K562 (cell line): Measurements from ENCODE around the gene RPL9.

Experiments
- ATF3 ChIP-seq, 2 experiments: fragments of 450-650 bp in 1 of 2; sonication (generic) in 1 of 2; formaldehyde crosslinking in 1 of 2; IDR thresholded peaks in 1 of 2; conservative IDR thresholded peaks in 1 of 2; 2 replicates each; pipeline versions ENCODE4 v1.6.1 to v1.8.1; 2016 to 2023; ENCODE audit warnings: mild to moderate bottlenecking in 2 of 2, moderate library complexity in 2 of 2, inconsistent platforms in 1 of 2, missing genetic modification reagents in 1 of 2
- CHD4 ChIP-seq: fragments of 200-600 bp; sonication (generic); IDR thresholded peaks from 3 replicates; pipeline ENCODE4 v1.6.1; 2012; ENCODE audit warnings: low read depth, mild to moderate bottlenecking, mixed read lengths, low read length, inconsistent platforms; ENCODE audit not compliant: insufficient read depth, insufficient replicate concordance, poor library complexity, severe bottlenecking
- CTCF ChIP-seq, 3 experiments: IDR thresholded peaks in 2 of 3; conservative IDR thresholded peaks in 1 of 3; 2 replicates each; pipeline ENCODE4 v1.5.1; 2011 to 2012; ENCODE audit warnings: low read length in 3 of 3, mild to moderate bottlenecking in 3 of 3, control low read depth in 2 of 3, improper control_type of control experiment in 1 of 3, inconsistent platforms in 1 of 3, low read depth in 1 of 3, mixed read lengths in 1 of 3, moderate library complexity in 1 of 3; ENCODE audit not compliant: insufficient read depth in 2 of 3
- GTF2E2 ChIP-seq: fragments of 200-800 bp; sonication (Bioruptor generic); IDR thresholded peaks from 2 replicates; pipeline ENCODE4 v1.6.1; 2016; ENCODE audit warnings: missing genetic modification characterization, missing compliant biosample characterization
- HDAC2 ChIP-seq: fragments of 450-650 bp; IDR thresholded peaks from 2 replicates; pipeline ENCODE4 v1.6.1; 2016; ENCODE audit warnings: mild to moderate bottlenecking
- HNRNPLL ChIP-seq: fragments of 200-400 bp; formaldehyde crosslinking; IDR thresholded peaks from 2 replicates; pipeline ENCODE4 v1.6.1; 2017; ENCODE audit warnings: low read length, low read depth, mild to moderate bottlenecking; ENCODE audit not compliant: poor library complexity, severe bottlenecking
- JUN ChIP-seq, 2 experiments: sonication (generic) in 1 of 2; formaldehyde crosslinking in 1 of 2; IDR thresholded peaks; 2 replicates each; pipeline versions ENCODE4 v1.6.1 to v1.8.0; 2012 to 2022; ENCODE audit warnings: borderline replicate concordance in 2 of 2, mild to moderate bottlenecking in 2 of 2, improper control_type of control experiment in 1 of 2, low read depth in 1 of 2, low read length in 1 of 2, missing genetic modification reagents in 1 of 2
- PCBP2 ChIP-seq: fragments of 200-400 bp; formaldehyde crosslinking; IDR thresholded peaks from 2 replicates; pipeline ENCODE4 v1.6.1; 2018; ENCODE audit warnings: low read length, low read depth, mild to moderate bottlenecking, moderate library complexity; ENCODE audit not compliant: poor library complexity, severe bottlenecking
- POLR2AphosphoS5 ChIP-seq: IDR thresholded peaks from 2 replicates; pipeline ENCODE4 v1.6.1; 2011; ENCODE audit warnings: mild to moderate bottlenecking, low read depth, low read length, moderate library complexity; ENCODE audit not compliant: control insufficient read depth, insufficient read depth
- RBM34 ChIP-seq: fragments of 200-400 bp; formaldehyde crosslinking; IDR thresholded peaks from 2 replicates; pipeline ENCODE4 v1.6.1; 2018; ENCODE audit warnings: low read length, borderline replicate concordance; ENCODE audit not compliant: insufficient read depth
- SP2 ChIP-seq: IDR thresholded peaks from 2 replicates; pipeline ENCODE4 v1.6.1; 2011; ENCODE audit warnings: mild to moderate bottlenecking, low read depth, low read length, moderate library complexity; ENCODE audit not compliant: poor library complexity, severe bottlenecking; ENCODE audit errors: extremely low read depth
- UBTF ChIP-seq, 2 experiments: IDR thresholded peaks; 2 replicates each; pipeline ENCODE4 v1.6.1; 2012; ENCODE audit warnings: improper control_type of control experiment in 2 of 2, low read depth in 2 of 2, low read length in 2 of 2, borderline replicate concordance in 1 of 2
- ZNF707 ChIP-seq: fragments of 250-450 bp; sonication (Bioruptor Pico); conservative IDR thresholded peaks from 2 replicates; pipeline ENCODE4 v1.8.0; 2022; ENCODE audit warnings: inconsistent platforms, mild to moderate bottlenecking, moderate library complexity

- no peak for TF ChIP-seq CHD4
- no peak for TF ChIP-seq HDAC2
- TF ChIP-seq UBTF (IDR thresholded peaks at IDR 0.05; ENCODE audit: borderline replicate concordance in 1 of 2, low read depth in 2 of 2, low read length in 2 of 2): no peak
- no peak for TF ChIP-seq SP2
- TF ChIP-seq PCBP2: no peak
- no peak for TF ChIP-seq GTF2E2 (tag)
- no peak for TF ChIP-seq HNRNPLL
- TF ChIP-seq RBM34: no peak
- TF ChIP-seq JUN (IDR thresholded peaks at IDR 0.05; ENCODE audit: borderline replicate concordance, low read depth, low read length): no peak
- no peak for TF ChIP-seq JUN (CRISPR knock-in tag; IDR thresholded peaks at IDR 0.05; ENCODE audit: borderline replicate concordance)
- TF ChIP-seq CTCF (IDR thresholded peaks at IDR 0.05 in 2 of 3, conservative IDR thresholded peaks at IDR 0.05 in 1 of 3; ENCODE audit: insufficient read depth in 2 of 3, low read depth in 1 of 3, low read length in 3 of 3): no peak
- no peak for TF ChIP-seq ZNF707 (CRISPR knock-in tag)
- TF ChIP-seq POLR2AphosphoS5: 0 out of 2 replicates have a peak, but pooled peaks have one; percentile 5
- no peak for TF ChIP-seq ATF3 (IDR thresholded peaks at IDR 0.05)
- TF ChIP-seq ATF3 (CRISPR knock-in tag; conservative IDR thresholded peaks at IDR 0.05): no peak
Measured at GRCh38 chr4:39455486-39455885, 3.2 kb downstream of the RPL9 start.
